NCI-H2029 (cell line): ENCODE data around the gene NAV2.
A peak's percentile ranks its signal among the peaks of the same experiment; 100 is the strongest.

Source experiments
- DNase-seq: peaks from one replicate; lab custom pipeline; 2025; lab: John Stamatoyannopoulos, UW

The NAV2 gene

GRCh38 chr11:20160425-20161229 lies 448.0 kb downstream of the NAV2 start, which contains the start of gene DBX1:
Gene DBX1 (minus strand): TSS chr11:20160475. CDS start chr11:20160324, 151 bp downstream.
- no peak for DNase-seq

GRCh38 chr11:20161230-20161918 lies 448.7 kb downstream of the NAV2 start:
- peak; percentile 8 for DNase-seq

DNA sequence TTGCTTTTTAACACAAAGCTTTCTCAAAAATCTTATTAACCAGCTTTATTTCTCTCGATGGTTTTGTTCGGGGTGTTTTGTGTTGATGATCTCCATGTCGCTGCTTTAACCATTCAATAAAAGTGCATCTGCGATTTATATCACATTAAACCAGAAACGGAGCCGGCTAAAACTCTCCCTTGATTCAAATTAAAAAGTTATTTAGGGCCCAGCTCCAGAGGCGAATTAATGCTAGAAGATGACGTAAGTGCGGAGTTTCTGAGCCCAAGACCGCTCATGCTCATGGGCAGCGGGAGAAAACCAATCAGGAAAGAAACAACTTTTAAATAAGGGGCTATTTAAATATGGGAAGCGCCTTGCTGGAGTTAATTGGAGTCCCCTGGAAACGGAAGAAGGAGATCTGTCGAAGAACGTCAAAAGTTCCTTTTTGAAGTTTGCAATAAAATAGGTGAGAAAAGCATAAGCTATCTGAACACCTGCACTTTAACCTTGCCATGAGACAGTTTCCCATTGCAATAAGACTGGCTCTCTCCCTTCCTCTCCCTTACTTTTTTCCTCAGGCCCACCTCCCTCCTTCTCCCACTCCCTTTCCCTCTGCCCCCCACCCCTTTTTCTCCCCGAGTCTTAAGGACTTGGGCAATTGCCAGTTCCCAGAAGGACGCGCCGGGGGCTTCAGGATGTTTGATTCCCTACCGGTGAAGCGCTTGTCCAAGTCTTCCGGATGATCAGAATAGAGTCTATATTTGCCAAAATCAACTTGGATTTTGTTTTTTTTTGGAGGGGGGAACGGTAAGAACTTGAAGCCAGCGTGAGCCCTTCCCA lies 449.5 kb downstream of the NAV2 start:
- no peak for DNase-seq

GRCh38 chr11:20162824-20163782 lies 450.5 kb downstream of the NAV2 start:
- DNase-seq = no peak

GRCh38 chr11:20163783-20164481 lies 451.3 kb downstream of the NAV2 start:
- DNase-seq = no peak
